ENCODE data around the gene PAM.

Gene PAM

GRCh38 chr5:102832445-102832844 lies 77.3 kb downstream of the PAM start:
- no peak overlapping the region for H3K4me3 ChIP-seq (ENCODE audit: low read depth, low read length)
- DNase-seq (ENCODE audit: low read depth) = no peak
- no peak for TF ChIP-seq CTCF (IDR thresholded peaks at IDR 0.05; ENCODE audit: insufficient read depth, low read depth, low read length, missing control alignments)

DNA sequence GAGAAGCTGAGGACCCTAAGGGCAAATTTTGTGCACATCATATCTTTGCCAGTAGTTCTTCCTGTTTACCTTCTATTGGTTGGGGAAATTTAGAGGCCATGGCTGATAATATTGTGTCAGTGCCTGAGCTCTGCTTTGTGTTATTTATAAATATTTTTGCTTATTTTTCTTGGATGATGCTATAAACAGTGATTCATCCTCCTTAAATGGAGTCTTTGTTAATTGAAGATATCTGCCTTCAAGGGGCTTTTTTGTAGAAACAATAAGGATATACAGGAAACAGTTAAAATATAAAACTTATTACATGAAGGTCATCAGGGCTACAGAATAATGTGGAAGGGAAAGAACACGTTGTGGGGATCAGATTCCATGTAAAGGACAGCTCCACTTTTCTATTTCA lies 78.0 kb downstream of the PAM start:
- no peak for TF ChIP-seq CTCF (IDR thresholded peaks at IDR 0.05; ENCODE audit: insufficient read depth, low read depth, low read length, missing control alignments)
- H3K4me3 ChIP-seq (ENCODE audit: low read depth, low read length) = no peak overlapping the region
- DNase-seq (ENCODE audit: low read depth) = no peak

DNA sequence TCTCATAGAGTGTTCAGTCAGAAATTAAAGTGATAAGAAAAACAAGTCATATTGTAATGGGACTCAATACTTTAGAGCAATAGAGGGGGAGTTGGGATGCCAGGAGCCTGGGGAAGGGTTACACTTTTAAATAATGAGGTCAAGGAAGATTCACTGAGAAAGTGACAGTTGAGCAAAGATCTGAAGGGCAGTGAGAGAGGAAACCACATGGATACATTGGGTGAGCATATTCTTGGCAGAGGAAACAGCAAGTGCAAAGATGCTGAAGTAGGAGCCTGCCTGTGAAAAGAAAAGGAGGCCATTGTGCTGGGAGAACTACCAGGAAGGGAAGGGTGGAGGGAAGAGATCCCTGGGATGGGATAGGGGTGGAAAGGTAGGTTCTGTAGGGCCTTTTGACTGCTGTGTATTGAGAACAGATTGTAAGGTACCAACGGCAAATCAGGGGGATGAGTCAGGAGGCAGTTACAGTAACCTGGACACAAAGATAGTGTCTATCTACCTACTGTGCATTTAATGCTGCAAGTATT lies 79.4 kb downstream of the PAM start:
- no peak overlapping the region for H3K4me3 ChIP-seq (ENCODE audit: low read depth, low read length)
- no peak for TF ChIP-seq CTCF (IDR thresholded peaks at IDR 0.05; ENCODE audit: insufficient read depth, low read depth, low read length, missing control alignments)
- no peak for DNase-seq (ENCODE audit: low read depth)

- no peak for DNase-seq (ENCODE audit: low read depth)
- H3K4me3 ChIP-seq (ENCODE audit: low read depth, low read length) = no peak overlapping the region
- no peak for TF ChIP-seq CTCF (IDR thresholded peaks at IDR 0.05; ENCODE audit: insufficient read depth, low read depth, low read length, missing control alignments)
Observed at GRCh38 chr5:102835717-102836116, 80.6 kb downstream of the PAM start.

DNA sequence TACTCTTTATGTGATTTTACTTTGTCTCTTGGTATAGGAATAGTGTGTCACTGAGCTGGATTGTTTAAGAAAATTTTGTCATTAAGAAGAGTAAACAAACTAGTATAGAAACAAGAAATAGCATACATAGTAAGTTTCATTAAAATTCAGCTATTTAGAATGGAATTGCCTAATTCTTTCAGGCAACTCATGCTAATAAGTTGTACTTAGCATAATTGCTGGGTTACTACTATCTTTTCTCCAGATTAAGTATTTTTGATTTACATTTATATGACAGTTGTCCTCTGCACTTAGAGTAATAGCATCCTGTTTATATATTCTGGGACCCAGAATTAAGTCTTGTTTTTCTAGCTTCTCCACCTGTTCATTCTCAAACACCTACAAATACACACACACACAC lies 85.9 kb downstream of the PAM start:
- no peak for DNase-seq (ENCODE audit: low read depth)
- TF ChIP-seq CTCF (IDR thresholded peaks at IDR 0.05; ENCODE audit: insufficient read depth, low read depth, low read length, missing control alignments) = no peak
- no peak overlapping the region for H3K4me3 ChIP-seq (ENCODE audit: low read depth, low read length)

DNA sequence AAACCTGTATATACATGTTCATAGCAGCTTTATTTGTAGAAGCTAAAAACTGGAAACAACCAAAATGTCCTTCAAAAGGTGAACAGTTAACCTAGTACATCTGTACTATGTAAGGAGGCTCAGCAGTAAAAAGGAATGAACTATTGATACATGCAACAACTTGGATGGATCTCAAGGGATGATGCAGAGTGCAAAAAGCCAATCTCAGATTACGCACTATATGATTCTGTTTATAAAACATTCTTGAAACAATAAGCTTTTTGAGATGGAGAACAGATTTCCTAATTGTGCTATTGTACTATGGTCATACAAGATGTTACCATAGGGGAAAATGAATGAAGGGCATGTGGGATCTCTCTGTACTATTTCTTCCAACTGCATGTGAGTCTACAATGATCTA lies 88.9 kb downstream of the PAM start:
- H3K4me3 ChIP-seq (ENCODE audit: low read depth, low read length) = no peak overlapping the region
- no peak for TF ChIP-seq CTCF (IDR thresholded peaks at IDR 0.05; ENCODE audit: insufficient read depth, low read depth, low read length, missing control alignments)
- no peak for DNase-seq (ENCODE audit: low read depth)

DNA sequence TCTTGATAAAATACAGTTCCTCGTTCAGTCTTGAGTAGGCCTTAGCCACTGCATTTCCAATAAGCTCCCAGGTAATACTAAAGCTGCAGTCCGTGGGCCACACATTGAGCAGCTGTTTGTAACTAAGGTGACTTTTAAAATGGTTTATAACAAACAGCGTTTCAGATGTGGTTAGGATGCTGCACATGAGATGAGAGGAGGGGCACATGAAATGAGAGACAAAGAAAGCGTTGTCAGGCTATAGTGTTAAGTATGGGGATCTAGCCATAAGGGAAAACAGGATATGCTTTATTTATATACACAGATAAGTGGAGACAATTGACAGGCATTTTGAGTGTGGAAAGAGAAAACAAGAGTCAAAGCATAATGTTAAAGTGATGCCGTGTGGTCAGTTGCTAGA lies 89.9 kb downstream of the PAM start:
- no peak for TF ChIP-seq CTCF (IDR thresholded peaks at IDR 0.05; ENCODE audit: insufficient read depth, low read depth, low read length, missing control alignments)
- DNase-seq (ENCODE audit: low read depth) = no peak
- H3K4me3 ChIP-seq (ENCODE audit: low read depth, low read length) = no peak overlapping the region

Data from GM12865 (cell line).